HUDEP-2 (cell line): ENCODE measurements around the gene SFXN1.
A peak's percentile ranks its signal among the peaks of the same experiment; 100 is the strongest.

ENCODE experiments used
- DNase-seq, 76 experiments: peaks; one replicate each; lab custom pipeline; 2025; ENCODE audit not compliant: unreplicated experiment in 76 of 76; lab: John Stamatoyannopoulos, UW

Gene SFXN1

GRCh38 chr5:175465282-175465681, 13.1 kb upstream of the SFXN1 start:
- DNase-seq, result no peak

DNA sequence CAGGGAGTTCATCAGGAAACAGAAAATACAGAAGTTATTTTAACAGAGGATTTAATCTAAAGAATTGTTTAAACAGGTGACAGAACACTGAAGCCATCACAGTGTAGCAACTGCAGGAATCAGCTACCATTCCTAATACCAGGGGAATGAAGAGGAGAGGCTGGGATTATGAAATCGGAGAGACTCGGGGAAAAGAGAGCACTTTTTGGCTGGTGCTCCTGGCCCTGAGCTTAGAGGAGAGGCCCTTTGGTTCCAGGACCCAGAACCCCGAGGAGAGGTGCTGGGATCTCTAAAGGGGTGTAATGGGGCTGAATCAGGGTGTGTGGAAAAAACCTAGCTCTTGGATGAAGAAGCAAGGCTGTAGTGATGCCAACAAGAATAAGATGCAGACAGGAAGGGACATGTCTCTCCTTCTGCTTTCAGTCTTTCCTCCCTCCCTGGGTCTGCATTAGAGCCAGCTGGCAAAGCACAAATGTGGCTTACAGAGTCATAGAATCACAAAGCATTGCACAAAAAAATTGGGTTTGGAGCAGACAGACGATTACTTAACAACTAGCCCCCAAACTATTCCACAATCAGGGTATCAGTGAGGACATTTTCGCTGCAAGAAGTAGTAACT, 11.6 kb upstream of the SFXN1 start:
- DNase-seq, result no peak

- DNase-seq, result no peak
Measured at GRCh38 chr5:175467983-175468690, 10.2 kb upstream of the SFXN1 start.

- no peak for DNase-seq
Measured at GRCh38 chr5:175468892-175469291, 9.5 kb upstream of the SFXN1 start.

- no peak for DNase-seq
Measured at GRCh38 chr5:175469916-175470315, 8.4 kb upstream of the SFXN1 start.

DNA sequence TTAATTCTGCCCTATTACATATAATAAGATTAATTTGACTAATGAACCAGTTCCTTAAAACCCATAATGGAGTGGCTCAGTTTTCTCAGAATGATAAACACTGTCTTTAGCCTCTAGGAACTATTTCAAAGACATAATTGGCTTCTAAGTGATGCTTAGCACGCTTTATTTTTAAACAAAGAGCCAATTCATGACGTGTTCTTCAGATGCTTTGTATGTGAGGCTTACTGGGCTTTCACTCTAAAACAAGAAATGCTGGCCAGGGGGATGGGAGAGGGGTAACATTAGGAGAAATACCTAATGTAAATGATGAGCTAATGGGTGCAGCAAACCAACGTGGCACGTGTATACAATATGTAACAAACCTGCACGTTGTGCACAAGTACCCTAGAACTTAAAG, 7.6 kb upstream of the SFXN1 start:
- no peak for DNase-seq

DNA sequence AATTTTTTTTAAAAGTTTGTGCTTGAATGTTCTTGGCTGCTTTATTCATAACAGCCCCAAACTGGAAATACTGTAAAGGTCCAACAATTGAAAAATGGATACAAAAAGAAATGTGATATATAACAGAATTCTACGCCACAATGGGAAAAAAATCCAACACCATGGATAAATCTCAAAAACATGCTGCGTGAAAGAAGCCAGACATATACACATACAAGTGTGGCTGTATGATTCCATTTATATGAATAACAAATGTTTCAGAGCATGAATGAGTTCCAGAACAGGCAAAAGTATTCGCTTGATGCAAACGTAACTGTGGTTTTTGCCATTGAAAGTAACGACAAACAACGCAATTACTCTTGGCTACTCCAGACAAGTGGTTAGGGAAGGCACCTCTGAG, 7.2 kb upstream of the SFXN1 start:
- no peak for DNase-seq

DNA sequence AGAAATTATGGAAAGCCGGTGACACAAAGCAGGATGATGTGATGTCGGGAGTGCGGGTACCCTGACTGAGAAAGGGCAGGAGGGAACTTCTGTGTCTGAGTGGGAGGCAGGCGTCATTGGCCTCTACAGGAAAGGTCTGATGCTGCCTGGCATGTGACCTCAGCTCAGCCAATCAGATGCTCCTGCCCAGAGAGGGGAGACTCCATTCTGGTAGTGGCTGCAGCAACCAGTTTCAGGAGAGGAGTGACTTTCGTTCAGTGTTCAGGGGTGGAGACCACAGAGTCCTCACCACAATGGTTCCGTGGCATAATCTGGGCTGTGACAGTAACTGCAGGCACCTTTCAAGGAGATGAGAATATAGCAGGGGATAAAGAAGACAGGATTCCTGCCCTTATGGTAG, 6.7 kb upstream of the SFXN1 start:
- no peak for DNase-seq

DNA sequence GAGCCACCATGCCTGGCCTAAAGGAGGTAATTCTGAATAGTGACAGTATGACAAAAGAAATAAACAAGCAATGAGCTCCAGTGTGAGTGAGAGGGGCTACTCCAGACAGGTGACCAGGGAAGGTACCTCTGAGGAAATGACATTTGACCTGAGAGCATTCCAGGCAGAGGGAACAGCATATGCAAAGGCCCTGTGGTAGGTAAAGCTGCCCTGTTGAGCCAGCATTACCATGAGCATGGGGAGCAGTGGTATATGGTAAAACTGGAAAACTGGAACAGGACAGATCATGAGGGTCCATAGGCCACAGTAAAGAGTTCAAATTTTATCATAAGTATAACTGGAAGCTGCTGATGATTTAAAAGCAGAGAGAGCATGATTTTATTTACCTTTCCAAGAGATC, 6.0 kb upstream of the SFXN1 start:
- DNase-seq, result no peak

DNA sequence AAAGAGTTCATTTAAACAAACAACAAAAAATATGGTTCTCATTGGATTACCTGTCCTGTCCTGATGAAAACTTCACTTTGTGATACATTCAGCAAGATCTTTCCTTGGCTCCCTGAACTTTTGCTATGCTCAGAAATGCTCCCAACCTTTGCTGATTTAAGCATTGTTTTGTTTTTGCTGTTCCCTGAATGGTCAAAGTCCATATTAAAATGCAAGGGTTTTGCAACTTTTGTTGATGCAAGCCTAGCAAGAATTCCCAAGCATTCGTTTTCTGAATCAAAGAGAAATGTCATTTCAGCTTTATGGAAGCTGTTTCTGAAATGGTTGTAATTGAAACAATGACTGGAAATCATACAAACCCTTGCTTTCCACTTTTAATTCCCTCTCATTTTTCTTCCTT, 3.1 kb upstream of the SFXN1 start:
- DNase-seq, result no peak

DNA sequence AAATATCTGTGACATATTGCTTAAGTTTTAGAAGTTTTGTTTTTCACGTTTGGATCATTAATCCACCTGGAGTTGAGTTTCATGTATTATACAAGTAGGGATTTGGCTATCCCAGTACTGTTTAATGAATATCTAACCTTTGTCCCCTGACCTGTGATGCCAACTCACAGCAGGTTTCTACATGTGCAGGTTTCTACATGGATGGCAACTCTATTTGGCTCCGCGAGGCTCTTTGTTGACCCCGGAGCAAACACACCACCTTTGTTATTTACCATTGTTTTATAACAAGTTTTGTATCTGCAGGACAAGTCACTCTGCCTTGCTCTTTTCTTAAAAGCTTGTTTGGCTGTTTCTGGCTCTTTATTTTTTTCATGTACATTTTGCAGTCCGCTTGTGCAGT, 920 bp upstream of the SFXN1 start:
- no peak for DNase-seq

GRCh38 chr5:175478008-175478383, 364 bp upstream of the SFXN1 start:
- no peak for DNase-seq

GRCh38 chr5:175479125-175479881, 943 bp downstream of the SFXN1 start:
- peak in 1 of 76 experiments; percentile 19 for DNase-seq

DNA sequence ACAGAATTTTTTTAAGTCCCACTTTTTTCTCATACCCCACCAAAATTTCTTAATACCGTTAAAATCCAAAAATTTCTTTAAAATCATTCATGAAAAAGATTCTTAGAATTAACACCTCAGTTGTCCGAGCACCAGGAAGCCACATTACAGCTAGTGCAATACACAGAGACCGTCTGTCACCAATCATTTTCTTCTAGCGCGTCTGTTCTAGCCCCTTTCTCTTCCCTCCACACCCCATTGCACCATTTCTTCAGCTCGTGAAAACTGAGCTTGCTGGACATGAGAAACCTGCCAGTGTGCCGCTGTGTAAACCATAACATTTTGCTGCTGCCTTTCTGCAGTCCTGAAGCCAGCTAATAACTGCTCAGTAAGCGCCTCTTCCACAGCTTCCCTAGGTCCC, 5.0 kb downstream of the SFXN1 start:
- DNase-seq, result no peak

DNA sequence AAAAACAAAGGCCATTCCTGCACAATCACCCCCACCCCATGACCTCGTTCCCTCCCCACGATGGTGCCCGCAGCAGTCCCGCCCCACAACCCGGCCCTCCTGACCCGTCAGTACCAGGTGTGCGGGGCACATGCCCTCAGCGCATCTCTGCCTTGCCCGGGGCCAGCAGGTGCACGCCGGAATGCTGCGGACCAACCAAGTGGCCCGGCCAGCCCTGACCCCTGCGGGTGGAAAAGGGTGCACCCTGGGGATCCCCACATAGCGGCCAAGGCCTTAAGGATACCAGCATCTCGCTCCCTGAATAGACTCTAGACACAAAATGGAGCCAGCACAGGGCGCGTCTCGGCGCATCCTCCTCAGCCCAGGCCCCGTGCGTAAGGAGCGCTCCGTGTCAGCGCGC, 6.0 kb downstream of the SFXN1 start:
- no peak for DNase-seq

- DNase-seq, result no peak
Measured at GRCh38 chr5:175484829-175485228, 6.5 kb downstream of the SFXN1 start.

- no peak for DNase-seq
Measured at GRCh38 chr5:175485631-175486030, 7.3 kb downstream of the SFXN1 start.

DNA sequence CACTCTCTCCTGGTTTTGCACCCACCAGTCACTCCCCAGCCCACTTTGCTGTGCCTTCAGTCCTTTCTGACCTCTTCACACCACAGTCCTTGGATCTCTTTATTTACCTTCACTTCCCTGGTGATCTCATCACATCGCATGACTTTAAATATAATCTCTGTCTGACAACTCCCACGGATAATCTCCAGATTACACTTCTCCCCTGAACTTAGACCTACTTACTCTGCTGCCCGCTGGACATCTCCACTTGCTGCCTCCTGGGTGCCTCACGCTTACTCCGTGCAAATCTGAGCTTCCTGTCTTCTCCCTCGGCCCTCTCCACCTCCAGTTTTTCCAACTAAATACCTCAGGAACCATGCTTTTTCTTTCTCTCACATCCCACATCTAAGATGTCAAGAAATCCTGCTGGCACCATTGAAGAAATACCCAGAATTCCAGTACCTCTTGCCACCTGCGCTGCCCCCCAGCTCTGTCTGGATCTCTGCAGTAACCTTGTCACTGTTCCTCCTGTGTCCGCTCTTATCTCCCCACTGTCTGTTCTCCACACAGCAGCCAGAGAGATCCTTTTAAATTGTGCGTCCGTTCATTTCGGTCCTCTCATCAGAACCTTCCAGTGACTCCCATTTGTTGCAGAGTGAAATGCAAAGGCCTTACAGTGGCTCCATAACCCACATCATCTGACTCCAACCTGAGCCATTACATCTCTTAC, 9.3 kb downstream of the SFXN1 start:
- DNase-seq, result no peak

- DNase-seq, result peak in 1 of 76 experiments; percentile 8
Measured at GRCh38 chr5:175489693-175490443, 11.5 kb downstream of the SFXN1 start.

- DNase-seq, result no peak
Measured at GRCh38 chr5:175491223-175491622, 12.9 kb downstream of the SFXN1 start.

DNA sequence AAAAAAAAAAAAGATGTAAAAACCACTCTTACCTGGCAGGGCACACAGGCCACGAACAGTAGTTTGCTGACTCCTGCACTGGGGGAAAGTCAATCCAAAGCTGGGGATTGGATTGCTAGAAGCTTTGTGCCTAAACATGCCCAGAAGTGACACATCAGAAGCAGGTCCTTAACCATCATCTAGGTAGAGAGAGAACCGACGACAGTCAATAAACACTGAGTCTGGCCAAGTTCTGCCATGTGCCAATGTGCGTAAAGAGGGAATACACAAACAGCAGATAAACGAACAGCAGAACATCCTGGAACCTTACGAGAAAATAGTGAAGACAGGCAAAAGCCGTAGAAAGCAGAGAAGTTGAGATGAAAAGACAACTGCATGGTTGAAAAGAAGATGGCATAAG, 14.9 kb downstream of the SFXN1 start:
- no peak for DNase-seq
